Measurements from ENCODE around the gene CACNA2D3. TPM values are rescaled to one million over a fixed set of nuclear protein-coding genes. Genes with fewer than 3 reads are reported as not detected.

CACNA2D3 gene
- total RNA-seq, 1 donor from 2014 or later: 17.2 TPM

- intact Hi-C loops (cut with DNase I): no loop called here
- peak in 1 of 2 donors; percentile 77 for DNase-seq (ENCODE audit: extremely low spot score in 2 of 2)
- H3K4me3 ChIP-seq: no peak overlapping the region
- no peak overlapping the region for H3K27ac ChIP-seq
- no peaks in the 10 kb centered on the region for H3K36me3 ChIP-seq
- no peaks in the 10 kb centered on the region for H3K9me3 ChIP-seq
- no peaks in the 10 kb centered on the region for H3K27me3 ChIP-seq
- no peak for TF ChIP-seq POLR2AphosphoS5 (IDR thresholded peaks at IDR 0.05; ENCODE audit: insufficient read depth in 1 of 2, low read depth in 1 of 2)
- TF ChIP-seq, protein P1, sequence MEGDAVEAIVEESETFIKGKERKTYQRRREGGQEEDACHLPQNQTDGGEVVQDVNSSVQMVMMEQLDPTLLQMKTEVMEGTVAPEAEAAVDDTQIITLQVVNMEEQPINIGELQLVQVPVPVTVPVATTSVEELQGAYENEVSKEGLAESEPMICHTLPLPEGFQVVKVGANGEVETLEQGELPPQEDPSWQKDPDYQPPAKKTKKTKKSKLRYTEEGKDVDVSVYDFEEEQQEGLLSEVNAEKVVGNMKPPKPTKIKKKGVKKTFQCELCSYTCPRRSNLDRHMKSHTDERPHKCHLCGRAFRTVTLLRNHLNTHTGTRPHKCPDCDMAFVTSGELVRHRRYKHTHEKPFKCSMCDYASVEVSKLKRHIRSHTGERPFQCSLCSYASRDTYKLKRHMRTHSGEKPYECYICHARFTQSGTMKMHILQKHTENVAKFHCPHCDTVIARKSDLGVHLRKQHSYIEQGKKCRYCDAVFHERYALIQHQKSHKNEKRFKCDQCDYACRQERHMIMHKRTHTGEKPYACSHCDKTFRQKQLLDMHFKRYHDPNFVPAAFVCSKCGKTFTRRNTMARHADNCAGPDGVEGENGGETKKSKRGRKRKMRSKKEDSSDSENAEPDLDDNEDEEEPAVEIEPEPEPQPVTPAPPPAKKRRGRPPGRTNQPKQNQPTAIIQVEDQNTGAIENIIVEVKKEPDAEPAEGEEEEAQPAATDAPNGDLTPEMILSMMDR (IDR thresholded peaks at IDR 0.05): no peak
- TF ChIP-seq POLR2A (IDR thresholded peaks at IDR 0.05): no peak
- H3K4me1 ChIP-seq: no peaks in the 10 kb centered on the region
Measured at GRCh38 chr3:54131026-54131605, 8.8 kb downstream of the CACNA2D3 start.

DNA sequence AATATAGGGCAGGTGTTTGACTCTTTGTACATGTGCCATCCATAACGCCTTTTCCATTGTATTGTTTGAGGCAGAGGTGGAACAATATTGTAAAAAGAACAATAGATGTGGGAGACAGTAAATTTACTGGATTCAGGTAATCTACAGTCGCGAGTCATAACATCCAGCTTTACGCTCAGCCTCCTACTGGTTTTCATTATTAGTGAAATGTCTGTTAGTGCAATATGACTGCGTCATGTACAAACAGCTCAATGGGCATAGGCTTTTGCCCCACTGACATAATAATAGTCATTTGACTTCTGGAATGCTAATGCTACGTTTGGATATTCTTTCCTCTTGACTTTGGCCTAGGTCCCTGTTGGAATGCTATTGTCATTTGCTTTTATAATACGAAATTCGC lies 9.5 kb downstream of the CACNA2D3 start:
- no peak overlapping the region for H3K27ac ChIP-seq
- intact Hi-C loops (cut with DNase I): no loop called here
- TF ChIP-seq POLR2AphosphoS5 (IDR thresholded peaks at IDR 0.05; ENCODE audit: insufficient read depth in 1 of 2, low read depth in 1 of 2): no peak
- TF ChIP-seq, protein P1 (IDR thresholded peaks at IDR 0.05): no peak
- no peak for TF ChIP-seq POLR2A (IDR thresholded peaks at IDR 0.05)
- no peaks in the 10 kb centered on the region for H3K27me3 ChIP-seq
- no peaks in the 10 kb centered on the region for H3K36me3 ChIP-seq
- no peaks in the 10 kb centered on the region for H3K4me1 ChIP-seq
- no peak overlapping the region for H3K4me3 ChIP-seq
- no peak for DNase-seq (ENCODE audit: extremely low spot score in 2 of 2)
- H3K9me3 ChIP-seq: no peaks in the 10 kb centered on the region

GRCh38 chr3:54132685-54133084 lies 10.3 kb downstream of the CACNA2D3 start:
- no peaks in the 10 kb centered on the region for H3K36me3 ChIP-seq
- TF ChIP-seq POLR2A (IDR thresholded peaks at IDR 0.05) (no peak), POLR2AphosphoS5 (IDR thresholded peaks at IDR 0.05; ENCODE audit: insufficient read depth in 1 of 2, low read depth in 1 of 2) (no peak)
- TF ChIP-seq, protein P1 (IDR thresholded peaks at IDR 0.05): no peak
- no peaks in the 10 kb centered on the region for H3K27me3 ChIP-seq
- intact Hi-C loops (cut with DNase I): no loop called here
- DNase-seq (ENCODE audit: extremely low spot score in 2 of 2): peak; percentile 25 to 65
- no peak overlapping the region for H3K4me3 ChIP-seq
- H3K4me1 ChIP-seq: no peaks in the 10 kb centered on the region
- H3K27ac ChIP-seq: no peak overlapping the region
- no peaks in the 10 kb centered on the region for H3K9me3 ChIP-seq

DNA sequence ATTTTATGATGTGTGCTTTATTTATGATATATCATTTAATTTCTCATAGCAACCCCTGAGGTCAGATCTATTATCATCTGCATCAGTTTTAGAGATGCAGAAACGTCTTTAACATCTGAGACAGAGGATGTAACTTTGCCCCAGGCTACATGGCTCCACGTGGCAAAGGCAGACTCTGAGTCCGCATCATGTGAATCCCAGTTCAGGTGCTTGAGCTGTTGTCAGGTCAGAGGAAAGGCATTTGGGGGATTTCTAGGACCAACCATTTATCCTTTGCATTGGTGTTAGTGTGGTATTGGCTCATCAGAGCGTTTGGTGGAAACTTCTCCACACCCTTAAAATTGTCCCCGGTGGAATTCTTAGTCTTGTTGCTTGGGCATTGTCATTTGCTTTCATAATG lies 10.8 kb downstream of the CACNA2D3 start:
- TF ChIP-seq POLR2AphosphoS5 (IDR thresholded peaks at IDR 0.05; ENCODE audit: insufficient read depth in 1 of 2, low read depth in 1 of 2): no peak
- no peak for TF ChIP-seq POLR2A (IDR thresholded peaks at IDR 0.05)
- TF ChIP-seq, protein P1 (IDR thresholded peaks at IDR 0.05): no peak
- no peak overlapping the region for H3K27ac ChIP-seq
- no peaks in the 10 kb centered on the region for H3K27me3 ChIP-seq
- H3K4me3 ChIP-seq: no peak overlapping the region
- no peaks in the 10 kb centered on the region for H3K9me3 ChIP-seq
- intact Hi-C loops (cut with DNase I): no loop called here
- no peaks in the 10 kb centered on the region for H3K4me1 ChIP-seq
- no peaks in the 10 kb centered on the region for H3K36me3 ChIP-seq
- DNase-seq (ENCODE audit: extremely low spot score in 2 of 2): peak in 1 of 2 donors; percentile 37

GRCh38 chr3:54134155-54134554 lies 11.8 kb downstream of the CACNA2D3 start:
- DNase-seq (ENCODE audit: extremely low spot score in 2 of 2): peak in 1 of 2 donors; percentile 74
- Histone ChIP-seq H3K9me3 (no peaks in the 10 kb centered on the region), H3K36me3 (no peaks in the 10 kb centered on the region), H3K4me1 (peaks cover 1% of the 10 kb centered on the region), H3K4me3 (no peak overlapping the region), H3K27ac (no peak overlapping the region), H3K27me3 (no peaks in the 10 kb centered on the region)
- intact Hi-C loops (cut with DNase I): no loop called here
- no peak for TF ChIP-seq POLR2A (IDR thresholded peaks at IDR 0.05)
- no peak for TF ChIP-seq POLR2AphosphoS5 (IDR thresholded peaks at IDR 0.05; ENCODE audit: insufficient read depth in 1 of 2, low read depth in 1 of 2)
- TF ChIP-seq, protein P1 (IDR thresholded peaks at IDR 0.05): no peak
